ENCODE measurements around the gene CLOCK.
A peak's percentile ranks its signal among the peaks of the same experiment; 100 is the strongest.

Gene CLOCK

DNA sequence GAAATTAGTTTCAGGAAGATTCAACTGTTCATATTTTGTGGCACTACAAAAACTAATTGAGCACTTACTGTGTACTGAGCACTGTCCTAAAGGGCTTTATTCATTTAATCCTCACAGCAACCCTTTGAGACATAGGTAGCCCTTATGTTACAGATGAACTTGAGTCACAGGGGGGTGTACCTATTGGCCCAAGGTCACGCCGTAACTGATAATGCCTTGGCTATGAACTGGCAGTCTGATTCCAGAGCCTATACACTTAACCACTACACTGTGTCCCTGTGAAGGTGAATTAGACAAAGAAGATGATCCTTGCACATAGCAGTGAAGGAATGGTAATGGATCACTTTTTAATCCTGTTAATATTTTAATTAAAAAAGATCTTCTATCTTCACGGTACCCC lies 138.9 kb downstream of the CLOCK start:
- DNase-seq: no peak

DNA sequence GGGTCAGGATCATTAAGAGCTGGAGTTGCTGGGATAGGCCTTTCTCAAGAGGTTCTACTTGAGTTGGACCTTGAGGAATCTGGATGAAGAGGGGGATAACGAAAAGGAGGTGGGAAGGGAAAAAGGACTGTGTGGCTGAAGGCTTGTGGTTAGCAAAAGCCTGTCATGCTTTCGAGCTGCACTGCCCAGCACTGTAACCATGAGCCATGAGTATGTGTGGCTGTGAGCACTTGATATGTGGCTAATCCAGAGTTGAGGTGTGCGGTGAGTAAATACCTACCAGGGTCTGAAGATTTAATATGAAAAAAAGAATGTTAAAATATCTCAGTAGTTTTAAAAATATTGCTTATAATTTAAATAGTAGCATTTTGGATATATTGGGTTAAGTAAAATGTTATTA lies 139.6 kb downstream of the CLOCK start:
- DNase-seq: no peak

DNA sequence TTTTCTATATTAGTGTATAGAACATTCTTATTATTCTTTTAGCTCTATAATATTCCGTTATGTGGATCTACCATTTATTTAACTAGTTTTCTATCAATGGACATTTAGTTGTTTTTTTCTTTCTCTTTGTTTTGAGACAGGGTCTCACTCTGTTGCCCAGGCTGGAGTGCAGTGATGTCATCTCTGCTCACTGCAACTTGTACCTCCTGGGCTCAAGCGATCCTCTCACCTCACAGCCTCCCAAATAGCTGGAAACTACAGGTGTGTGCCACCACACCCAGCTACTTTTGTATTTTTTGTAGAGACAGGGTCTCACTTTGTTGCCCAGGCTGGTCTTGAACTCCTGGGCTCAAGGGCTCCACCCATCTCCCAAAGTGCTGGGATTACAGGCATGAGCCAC lies 140.2 kb downstream of the CLOCK start:
- no peak for DNase-seq

DNA sequence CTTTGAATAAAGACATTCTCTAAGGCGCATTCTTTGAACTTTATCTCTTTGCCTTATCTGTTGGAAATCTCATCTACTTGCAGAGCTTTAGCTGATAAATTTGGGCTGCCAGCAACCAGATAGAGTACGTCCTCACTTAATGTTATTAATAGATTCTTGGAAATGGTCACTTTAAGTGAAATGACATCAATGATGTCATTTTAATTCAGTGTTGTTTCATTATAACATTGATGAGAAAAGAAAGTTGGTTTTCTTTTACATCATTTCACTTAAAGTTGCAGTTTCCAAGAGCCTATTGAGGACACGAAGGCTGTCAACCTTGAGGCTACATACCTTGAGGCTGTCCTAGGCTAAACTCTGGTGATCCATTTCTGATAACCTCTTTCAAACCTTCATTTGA lies 141.6 kb downstream of the CLOCK start:
- no peak for DNase-seq

DNA sequence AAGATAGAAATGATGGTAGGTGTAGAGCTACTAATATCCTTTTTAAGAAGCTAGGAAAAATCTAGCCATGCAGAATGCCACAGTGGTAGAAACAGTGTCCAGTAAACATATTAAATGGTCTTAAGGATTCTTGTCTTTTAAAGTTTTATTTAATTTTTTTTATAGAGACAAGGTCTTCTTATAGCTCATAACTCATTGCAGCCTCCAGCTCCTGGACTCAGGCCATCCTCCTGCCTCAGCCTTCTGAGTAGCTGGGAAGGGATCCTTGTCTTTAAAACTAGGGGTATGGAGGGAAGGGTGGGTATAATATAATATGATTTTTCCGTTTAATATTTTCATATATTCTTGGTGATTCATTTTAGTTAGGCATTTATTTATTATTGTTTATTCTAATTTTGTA lies 147.1 kb downstream of the CLOCK start:
- DNase-seq: no peak

DNA sequence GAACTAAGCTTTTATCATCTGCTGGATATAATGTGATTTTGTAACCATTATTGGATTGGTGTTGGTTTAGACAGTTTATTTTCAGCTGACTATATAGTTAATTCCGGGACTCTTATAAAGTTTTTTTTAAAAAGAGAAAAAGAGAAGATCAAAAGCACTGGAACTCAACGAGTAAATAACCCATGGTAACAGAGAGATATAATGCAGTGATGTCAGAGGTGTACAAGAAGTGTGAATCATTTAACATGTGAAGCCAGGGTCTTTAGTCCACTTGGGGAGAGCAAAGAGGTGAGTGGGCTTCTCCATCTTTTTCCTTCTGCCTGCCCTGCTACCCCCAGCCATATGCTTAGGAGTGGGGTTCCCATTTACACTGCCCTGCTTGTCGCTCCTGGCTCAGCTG lies 147.7 kb downstream of the CLOCK start:
- no peak for DNase-seq

DNA sequence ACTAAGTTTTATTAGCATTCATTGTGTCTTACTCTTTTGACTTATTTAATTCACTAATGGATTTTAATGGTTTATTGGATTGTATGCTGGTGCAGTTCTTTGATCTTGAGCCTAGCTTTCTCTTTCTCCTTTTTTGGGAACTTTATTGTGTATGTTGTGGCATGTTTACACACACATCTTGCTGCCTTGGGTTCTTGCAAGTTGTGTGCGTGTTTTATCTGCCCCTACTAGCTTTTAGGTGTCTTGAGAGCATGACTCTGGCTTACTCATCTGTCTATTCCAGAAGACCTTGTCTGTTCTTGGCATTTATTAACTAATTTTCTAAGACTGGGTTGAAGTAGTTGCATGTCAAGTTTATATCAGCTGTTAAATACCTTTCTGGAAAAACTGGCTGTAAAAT lies 148.2 kb downstream of the CLOCK start:
- DNase-seq: no peak

DNA sequence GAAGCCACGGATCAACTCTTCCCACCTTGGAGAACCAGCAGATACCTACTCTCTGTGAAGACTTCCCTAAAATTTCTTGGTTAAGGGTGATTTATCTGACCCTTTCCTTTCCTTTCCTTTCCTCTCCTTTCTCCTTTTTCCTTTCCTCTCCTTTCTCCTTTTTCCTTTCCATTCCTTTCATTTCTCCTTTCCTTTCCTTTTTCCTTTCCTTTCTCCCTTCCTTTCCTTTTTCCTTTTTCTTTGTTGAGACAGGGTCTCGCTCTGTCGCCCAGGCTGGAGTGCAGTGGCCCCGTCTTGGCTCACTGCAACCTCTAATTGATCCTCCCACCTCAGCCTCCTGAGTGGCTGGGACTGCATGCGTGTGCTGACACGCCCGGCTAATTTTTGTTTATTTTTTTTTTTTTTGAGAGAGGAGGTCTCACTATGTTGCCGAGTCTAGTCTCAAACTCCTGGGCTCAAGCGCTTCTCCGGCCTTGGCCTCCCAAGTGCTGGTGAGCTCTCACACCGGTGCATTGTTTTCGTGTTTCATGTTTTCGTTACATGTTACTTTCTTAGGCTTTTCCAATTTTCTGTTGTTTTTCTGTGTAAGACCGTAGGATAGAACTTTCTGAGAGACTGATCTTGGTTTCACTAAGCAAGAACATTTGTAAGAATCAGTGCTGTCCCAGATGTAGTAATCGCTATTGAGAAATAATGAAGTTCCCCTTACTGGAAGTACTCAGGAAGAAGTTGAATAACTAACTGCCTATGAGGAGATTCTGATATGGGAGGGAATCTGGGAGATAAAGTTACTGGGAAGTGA lies 149.0 kb downstream of the CLOCK start:
- no peak for DNase-seq

DNA sequence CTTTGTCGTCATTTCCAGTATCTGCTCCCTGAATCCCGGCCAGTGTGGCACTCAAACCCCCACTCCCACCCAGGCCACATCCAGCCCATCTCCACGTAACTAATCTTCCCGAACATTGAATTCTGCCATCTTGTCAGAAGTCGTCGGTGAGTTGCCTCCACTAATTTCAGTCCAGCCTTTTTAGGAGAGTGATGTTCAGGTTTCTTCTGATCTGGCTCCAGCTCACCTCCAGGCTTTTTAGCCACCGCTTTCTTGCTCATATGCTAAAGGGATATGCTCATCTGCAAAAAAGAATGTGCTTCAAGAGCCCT lies 149.6 kb downstream of the CLOCK start:
- no peak for DNase-seq

DNA sequence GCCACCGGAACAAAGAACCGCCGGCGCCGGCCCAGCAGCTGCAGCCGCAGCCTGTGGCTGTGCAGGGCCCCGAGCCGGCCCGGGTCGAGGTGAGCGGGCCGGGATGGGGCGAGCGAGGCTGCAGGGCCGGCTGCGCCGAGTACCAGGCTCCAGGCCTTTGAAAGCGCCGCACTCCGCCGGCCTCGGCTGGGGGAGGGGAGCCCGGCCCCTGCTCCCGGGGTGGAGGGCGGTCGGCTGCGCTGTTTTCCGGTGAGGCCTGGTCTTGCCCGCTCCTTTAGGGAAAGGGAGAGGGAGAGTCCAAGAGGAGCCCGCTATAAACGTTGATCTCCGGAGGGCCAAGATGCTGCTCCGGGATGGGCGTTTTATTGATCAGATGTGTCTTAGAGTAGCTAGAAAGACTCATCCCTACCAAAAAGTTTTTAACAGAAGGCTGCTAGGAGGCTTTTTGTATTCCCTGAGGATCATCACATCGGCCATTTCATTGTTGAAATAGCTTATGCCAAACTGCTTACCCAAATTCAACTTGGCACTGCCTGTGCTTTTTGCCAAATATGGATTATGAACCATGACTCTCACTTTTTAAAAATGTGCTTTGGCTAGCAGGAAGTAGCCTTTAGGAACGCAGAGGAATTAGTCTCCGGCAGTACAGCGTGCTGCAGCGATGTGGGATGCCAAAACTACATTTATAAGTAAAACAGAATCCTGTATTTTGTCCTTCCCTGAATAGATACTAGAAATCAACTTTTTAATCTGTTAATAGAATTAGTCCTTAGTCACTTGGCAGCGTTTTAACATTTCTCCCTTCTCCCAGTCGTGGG lies 150.2 kb downstream of the CLOCK start:
- no peak for DNase-seq

DNA sequence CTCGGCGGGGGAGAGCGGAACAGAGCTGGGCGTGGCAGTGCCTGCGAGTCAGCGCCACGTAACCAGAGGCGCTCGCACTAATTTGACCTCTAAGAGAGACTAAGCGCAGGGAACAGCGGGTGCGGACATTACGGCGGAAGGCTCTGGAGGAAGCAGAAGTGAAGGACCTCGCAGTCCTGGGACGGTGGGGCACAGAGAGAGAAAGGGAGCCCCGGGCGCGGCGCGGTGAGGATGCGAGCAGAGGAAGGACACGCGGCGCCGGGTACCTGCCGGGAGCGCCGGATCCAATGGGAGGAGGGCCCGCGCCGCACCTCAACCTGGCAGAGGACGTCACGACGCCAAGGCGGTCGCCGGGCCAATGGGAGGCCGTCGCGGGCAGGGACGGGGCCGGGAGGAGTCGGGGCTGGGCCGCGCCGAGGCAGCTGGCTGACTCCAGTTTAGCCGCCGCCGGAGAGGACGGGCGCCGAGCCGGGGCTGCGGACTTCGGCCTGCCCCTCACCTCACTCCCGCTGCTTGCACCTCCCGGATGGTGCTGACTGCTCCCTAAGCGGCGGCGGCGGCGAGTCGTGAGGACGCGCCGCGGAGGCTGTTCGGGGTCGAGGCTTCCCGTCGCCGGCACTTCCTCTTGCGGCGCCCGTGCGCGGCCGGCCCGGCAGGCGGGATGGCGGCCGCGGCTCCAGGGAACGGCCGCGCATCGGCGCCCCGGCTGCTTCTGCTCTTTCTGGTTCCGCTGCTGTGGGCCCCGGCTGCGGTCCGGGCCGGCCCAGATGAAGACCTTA lies 151.0 kb downstream of the CLOCK start, which contains the start of gene TMEM165:
TMEM165 (plus strand) TSS at position 429 of the 779 bp plus-strand sequence; CDS start at position 662, 233 bp downstream.
- DNase-seq: peak; percentile 69

DNA sequence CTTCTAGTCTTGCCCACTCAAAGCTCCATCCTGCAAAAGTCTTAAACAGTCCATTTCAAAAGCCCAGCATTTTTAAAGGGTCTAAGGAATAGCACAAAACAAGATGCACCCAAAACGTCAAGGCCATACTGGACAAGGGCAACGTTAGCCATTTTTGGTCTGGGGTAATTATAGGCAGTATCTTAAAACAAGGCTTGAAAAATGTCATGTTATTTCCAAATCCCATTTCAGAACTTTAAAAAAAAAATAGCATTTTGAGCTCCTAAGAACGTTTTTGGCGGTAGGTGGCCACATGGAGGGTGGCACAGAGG lies 151.5 kb downstream of the CLOCK start:
- DNase-seq: no peak

DNA sequence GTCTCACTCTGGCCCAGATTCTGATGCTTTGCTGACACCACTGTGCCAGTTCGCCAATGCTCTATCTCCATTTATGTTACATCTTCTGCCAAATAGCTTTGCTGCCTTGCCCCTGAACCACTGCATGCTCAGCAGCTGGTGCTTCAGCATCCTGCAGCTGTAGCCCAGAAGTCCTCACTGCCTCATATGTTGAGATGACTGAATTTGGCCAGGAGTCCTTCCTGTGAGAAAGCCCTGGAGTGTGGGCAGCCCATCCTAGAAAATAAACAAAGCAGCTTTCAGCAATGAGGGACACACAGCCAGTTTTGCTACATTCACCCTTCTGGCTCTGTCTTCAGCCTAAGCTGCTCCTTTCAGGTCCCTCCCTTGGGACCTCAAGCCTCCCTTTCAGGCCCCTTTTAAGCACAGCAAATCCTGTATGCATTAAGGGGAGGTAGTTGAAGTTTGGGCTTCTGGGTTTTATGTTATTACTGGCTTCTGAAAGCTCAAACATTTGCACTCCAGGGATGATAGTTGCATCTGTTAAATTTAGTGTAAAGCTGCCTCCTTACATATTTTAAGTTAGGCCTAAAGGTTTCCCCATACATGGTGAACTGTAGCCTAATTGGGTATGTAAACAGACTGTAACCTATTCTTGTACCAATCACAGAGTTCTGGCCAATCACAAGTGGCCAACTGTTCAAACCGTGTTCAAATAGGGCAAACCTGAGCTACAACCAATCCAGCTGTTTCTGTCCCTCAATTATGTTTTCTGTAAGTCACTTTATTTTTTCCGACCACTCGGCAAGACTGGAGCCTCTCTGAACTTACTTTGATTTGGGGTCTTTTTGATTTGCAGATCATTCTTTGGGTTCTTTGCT lies 153.0 kb downstream of the CLOCK start:
- no peak for DNase-seq

DNA sequence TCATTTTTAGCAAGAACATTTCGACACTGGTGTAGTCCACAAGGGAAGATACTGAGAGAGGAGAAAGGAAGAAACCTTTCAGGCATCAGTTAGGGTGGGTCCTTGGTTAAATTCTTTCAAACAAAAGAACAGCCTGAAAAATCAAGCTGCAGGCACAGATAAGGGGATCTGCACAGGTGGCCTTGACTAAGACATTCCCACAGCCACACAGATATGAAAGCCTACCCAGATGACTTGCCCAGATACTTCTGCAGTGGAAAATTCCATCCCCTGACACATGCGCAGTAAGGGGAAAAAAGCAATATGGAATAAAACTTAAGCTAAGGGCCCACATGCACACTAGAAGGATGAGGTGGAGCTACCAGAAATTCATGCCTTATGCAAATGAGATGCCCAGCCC lies 159.9 kb downstream of the CLOCK start:
- no peak for DNase-seq

DNA sequence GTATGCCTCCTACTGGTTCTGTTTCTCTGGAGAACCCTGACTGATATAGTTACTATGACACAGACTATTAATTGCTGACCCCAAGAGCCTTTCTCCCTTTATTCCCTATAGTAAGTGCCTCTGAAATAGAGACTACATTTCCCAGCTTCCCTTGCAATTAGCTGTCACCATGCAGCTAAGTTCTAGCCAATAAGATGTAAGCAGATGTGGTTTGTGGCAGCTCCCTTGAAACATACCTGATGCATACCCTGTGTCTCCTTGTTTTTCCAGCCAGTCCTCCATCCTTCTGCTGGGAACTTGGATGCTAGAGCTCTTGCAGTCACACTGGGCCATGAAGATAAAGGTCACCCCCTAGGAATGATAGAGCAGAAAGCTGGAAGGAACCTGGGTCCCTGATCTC lies 160.6 kb downstream of the CLOCK start:
- no peak for DNase-seq

DNA sequence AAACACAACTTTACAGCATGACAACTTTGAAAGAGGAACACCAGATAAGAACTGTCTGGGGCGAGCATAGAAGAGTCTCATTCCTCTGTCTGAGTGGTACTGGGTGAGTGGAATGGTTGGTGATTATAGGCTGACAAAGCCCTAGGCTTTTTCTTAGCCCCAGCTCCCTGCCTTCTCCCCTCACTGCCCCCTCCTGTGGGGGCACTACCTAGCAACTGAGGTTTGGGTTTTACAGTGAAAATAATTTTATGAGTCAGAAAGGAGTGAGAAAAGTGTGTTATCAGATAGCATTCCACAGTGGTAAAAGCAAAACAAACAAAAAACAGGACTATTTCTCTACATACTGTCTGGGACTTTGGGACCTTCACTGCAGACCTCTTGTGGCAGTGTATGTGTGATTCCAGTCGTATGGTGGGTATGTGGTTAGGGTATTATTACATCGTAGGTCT lies 161.5 kb downstream of the CLOCK start:
- DNase-seq: no peak

DNA sequence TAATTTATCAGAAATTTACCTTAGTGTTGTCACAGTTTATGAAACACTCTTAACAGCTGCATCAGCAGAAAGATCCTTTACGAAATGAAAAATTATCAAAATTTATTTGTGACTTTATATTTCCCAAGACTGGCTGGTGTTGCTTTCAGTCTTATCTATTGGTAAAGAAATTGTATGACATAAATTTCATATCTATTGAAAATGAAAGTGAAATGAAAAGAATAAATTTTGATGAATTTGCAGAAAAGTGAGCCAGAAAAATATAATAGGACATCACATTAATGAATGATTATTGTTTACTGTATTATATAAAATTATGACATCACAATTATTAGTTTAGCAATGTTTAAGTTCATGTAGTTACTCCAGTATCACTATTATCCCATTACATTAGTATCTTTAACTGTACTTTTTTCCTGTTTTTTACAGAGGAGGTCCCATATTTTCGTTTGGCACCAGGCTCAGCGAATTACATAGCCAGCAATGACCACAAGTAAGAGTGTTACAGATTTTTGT lies 164.2 kb downstream of the CLOCK start:
- no peak for DNase-seq

DNA sequence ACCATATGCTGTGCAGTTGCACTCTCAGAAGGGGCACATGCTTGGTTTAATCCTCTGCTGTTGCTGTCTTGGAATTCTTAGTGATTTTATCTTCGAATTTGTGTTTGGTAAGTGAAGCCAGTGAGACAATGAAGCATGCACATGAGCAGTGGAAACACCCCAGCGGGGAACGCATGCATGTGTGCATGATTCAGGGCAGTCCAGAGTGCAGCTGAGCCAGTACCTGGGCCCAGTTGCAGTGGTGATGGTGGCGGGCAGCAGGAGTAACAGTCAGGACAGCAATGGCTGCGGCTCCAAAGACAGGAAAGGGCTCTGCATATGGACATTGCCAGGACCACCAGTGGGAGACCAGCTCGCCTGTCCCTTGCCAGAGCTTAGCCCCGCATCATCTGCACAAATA lies 165.2 kb downstream of the CLOCK start:
- no peak for DNase-seq

DNA sequence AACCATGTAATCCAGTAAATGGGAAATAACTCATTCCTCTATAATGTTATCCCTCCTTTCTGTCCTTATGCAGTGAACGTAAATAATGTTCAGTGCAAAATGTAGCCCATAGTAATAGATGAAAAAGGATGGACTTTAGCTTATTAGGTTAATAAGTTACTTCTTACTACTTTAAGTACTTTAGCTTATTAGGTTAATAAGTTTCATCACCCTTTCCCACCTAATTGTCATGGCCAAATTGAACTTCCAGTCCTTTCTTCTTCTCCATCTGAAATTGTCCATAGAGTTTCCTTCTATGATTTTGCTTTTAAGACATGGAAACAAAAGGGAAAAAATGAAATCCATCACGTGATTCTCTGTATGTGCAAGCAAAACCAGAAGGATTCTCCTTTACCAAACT lies 166.1 kb downstream of the CLOCK start:
- DNase-seq: no peak

DNA sequence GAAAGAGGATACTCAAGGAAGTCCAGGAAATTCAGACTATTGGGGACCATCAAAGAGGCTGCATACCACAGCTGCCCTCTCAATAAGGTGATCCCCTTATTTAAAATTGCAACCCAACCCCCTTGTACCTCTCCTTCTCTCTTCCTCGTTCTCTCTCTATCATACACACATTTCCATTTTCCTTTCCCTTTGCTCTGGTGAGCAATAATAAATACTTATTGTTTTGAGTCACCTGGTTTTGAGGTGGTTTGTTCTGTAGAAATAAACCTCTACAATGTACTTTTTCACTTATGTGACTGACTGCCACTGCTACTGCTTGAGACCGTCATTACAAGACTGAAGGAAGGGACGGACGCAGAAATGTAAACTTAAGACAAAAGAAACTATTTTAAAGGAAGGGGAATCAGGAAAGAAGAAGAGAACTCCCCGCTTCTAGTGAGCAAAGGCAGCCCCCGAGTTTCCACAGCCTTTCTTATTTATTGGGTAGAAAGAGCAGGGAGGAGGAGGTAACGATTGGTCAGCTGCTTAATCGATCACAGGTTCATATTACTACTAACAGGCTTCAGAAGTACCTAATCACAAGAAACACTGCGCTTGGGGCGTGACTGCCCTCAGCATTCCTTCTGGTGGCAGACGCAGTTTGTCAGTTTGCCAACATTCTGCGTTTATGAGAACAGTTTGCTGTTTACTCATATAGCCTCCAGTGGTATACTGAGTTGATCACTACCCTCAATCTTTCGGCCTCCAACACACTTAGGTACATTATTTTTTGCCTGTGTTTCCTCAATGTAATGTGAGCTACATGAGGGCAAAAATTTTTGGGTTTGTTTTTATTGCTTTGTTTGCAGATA lies 167.9 kb downstream of the CLOCK start:
- no peak for DNase-seq

Data from NCI-H1048 (cell line).